Esophagus mucosa (tissue), 1 donor: ENCODE measurements around the gene CYTL1. TPM values are rescaled to one million over a fixed set of nuclear protein-coding genes. Genes with fewer than 3 reads are reported as not detected.

ENCODE experiments used
- total RNA-seq: library from RNA; stranded (reverse); gene quantifications from one replicate; pipeline ENCODE4 v1.2.4, GENCODE V29; 2023
- donor health status: DM: yes; HTN: yes; CAD: no.

The CYTL1 gene
- total RNA-seq, 1 donor from 2014 or later, result 0.88 TPM

Other genes starting within 250 kb of the CYTL1 start
- gene MSX1, start 159.8 kb downstream of the CYTL1 start, total RNA-seq, result 0.36 TPM
- gene STK32B, start 32.0 kb upstream of the CYTL1 start, total RNA-seq, result 0.28 TPM